Stimulated activated memory B cell treated with anti-CD40 and anti-IgM and Interleukin-4, amounts not matched to agents 10 μg/mL and 1 μg/mL and 100 μg/mL, for 72 hours (primary cell): ENCODE data around the gene NAE1.

Source experiments
- ATAC-seq: fragments of 150-1000 bp; cut with Tn5 transposase; 2 replicates; pipeline ENCODE4 v1.10.0; 2021
- H3K27ac Mint-ChIP-seq: one replicate; pipeline ENCODE4 v1.8.0; 2022; ENCODE audit warnings: mild to moderate bottlenecking, mixed read lengths
- H3K27me3 Mint-ChIP-seq: one replicate; pipeline ENCODE4 v1.8.0; 2022; ENCODE audit warnings: mixed read lengths
- H3K36me3 Mint-ChIP-seq: one replicate; pipeline ENCODE4 v1.8.0; 2022; ENCODE audit warnings: mixed read lengths
- H3K4me1 Mint-ChIP-seq: one replicate; pipeline ENCODE4 v1.8.0; 2022; ENCODE audit warnings: mixed read lengths
- H3K4me3 Mint-ChIP-seq: one replicate; pipeline ENCODE4 v1.8.0; 2022; ENCODE audit warnings: mild to moderate bottlenecking, moderate library complexity, mixed read lengths
- H3K9me3 Mint-ChIP-seq: one replicate; pipeline ENCODE4 v1.8.0; 2022; ENCODE audit warnings: mixed read lengths

NAE1 gene

DNA sequence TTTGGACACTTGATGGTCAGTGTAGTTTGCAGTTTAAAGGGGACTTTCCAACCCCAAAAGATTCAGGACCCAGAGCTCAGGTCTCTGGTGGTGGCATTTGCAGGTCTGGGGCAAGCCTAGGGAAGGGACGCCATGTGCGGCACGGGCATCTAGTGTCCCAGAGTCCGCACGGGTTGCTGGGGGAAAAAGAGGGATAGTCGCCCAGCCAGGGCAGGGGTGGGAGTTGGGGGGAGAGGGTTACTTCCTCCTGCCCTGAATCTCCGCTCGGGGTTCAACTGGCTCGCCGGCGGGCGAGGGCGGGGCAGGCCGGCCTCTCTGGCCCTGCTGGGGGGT, 13.2 kb upstream of the NAE1 start:
- no peak for ATAC-seq
- Mint-ChIP-seq H3K27me3 (peaks cover 58% of the 10 kb centered on the region), H3K4me1 (peaks cover 20% of the 10 kb centered on the region), H3K27ac (no peak overlapping the region), H3K4me3 (peak overlapping the region; percentile 61), H3K9me3 (no peaks in the 10 kb centered on the region), H3K36me3 (no peaks in the 10 kb centered on the region)

DNA sequence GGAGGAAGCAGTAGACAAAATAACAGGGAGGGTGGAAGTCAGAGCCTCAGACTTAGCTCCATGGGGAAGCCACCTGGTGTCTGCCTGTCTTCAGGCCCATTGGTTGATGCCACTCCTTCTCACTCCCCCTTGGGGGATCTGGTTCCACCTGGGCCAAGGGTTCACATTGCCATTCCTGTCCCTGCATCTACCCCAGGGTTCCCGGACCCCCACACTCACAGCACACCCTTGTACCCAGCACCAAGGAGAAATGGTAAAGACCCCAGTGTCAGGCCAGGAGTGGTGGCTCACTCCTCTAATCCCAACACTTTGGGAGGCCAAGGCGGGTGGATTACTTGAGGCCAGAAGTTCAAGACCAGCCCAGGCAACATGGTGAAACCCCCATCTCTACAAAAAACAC, 12.4 kb upstream of the NAE1 start:
- Mint-ChIP-seq H3K4me3 (no peak overlapping the region), H3K36me3 (no peaks in the 10 kb centered on the region), H3K4me1 (peaks cover 20% of the 10 kb centered on the region), H3K27me3 (peaks cover 50% of the 10 kb centered on the region), H3K27ac (no peak overlapping the region), H3K9me3 (no peaks in the 10 kb centered on the region)
- no peak for ATAC-seq

DNA sequence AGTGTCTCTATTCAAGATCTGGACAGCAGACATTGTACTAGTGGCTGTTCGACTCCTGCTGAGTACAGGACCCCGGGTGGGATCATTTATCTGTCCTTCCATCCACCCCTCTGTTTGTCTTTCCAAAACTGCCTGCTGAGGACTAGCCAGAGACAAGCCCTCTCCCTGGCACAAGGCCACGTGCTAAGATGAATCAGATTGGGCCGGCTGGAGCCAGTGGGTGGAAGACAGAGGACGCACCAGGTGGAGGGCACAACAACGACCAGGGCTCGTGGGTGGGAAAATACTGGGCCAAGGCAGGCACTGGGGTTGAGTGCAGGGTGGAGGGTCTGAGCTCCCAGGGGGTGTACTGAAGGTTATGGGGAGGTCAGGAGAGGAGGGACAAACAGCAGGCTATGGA, 12.0 kb upstream of the NAE1 start:
- Mint-ChIP-seq H3K9me3 (no peaks in the 10 kb centered on the region), H3K36me3 (no peaks in the 10 kb centered on the region), H3K27me3 (peaks cover 46% of the 10 kb centered on the region), H3K4me1 (peaks cover 20% of the 10 kb centered on the region), H3K27ac (no peak overlapping the region), H3K4me3 (no peak overlapping the region)
- no peak for ATAC-seq

- peaks cover 20% of the 10 kb centered on the region for H3K4me1 Mint-ChIP-seq
- no peak for ATAC-seq
- H3K27me3 Mint-ChIP-seq = peaks cover 40% of the 10 kb centered on the region
- no peaks in the 10 kb centered on the region for H3K9me3 Mint-ChIP-seq
- no peaks in the 10 kb centered on the region for H3K36me3 Mint-ChIP-seq
- no peak overlapping the region for H3K27ac Mint-ChIP-seq
- no peak overlapping the region for H3K4me3 Mint-ChIP-seq
Observed at GRCh38 chr16:66841366-66841765, 10.6 kb upstream of the NAE1 start.

- H3K27me3 Mint-ChIP-seq = peaks cover 35% of the 10 kb centered on the region
- H3K9me3 Mint-ChIP-seq = no peaks in the 10 kb centered on the region
- H3K27ac Mint-ChIP-seq = no peak overlapping the region
- H3K36me3 Mint-ChIP-seq = no peaks in the 10 kb centered on the region
- H3K4me1 Mint-ChIP-seq = peaks cover 17% of the 10 kb centered on the region
- no peak overlapping the region for H3K4me3 Mint-ChIP-seq
- ATAC-seq = no peak
Observed at GRCh38 chr16:66840883-66841282, 10.1 kb upstream of the NAE1 start.

- Mint-ChIP-seq H3K27ac (no peak overlapping the region), H3K36me3 (no peaks in the 10 kb centered on the region), H3K27me3 (no peaks in the 10 kb centered on the region), H3K4me1 (peaks cover 1% of the 10 kb centered on the region), H3K9me3 (no peaks in the 10 kb centered on the region), H3K4me3 (no peak overlapping the region)
- no peak for ATAC-seq
Observed at GRCh38 chr16:66834746-66835145, 4.0 kb upstream of the NAE1 start.

GRCh38 chr16:66832661-66833305, 2.0 kb upstream of the NAE1 start:
- Mint-ChIP-seq H3K27me3 (no peaks in the 10 kb centered on the region), H3K9me3 (no peaks in the 10 kb centered on the region), H3K36me3 (peaks cover 2% of the 10 kb centered on the region), H3K27ac (no peak overlapping the region), H3K4me3 (no peak overlapping the region), H3K4me1 (peaks cover 14% of the 10 kb centered on the region)
- no peak for ATAC-seq

GRCh38 chr16:66832190-66832589, 1.4 kb upstream of the NAE1 start:
- no peak overlapping the region for H3K4me3 Mint-ChIP-seq
- H3K27ac Mint-ChIP-seq = no peak overlapping the region
- no peaks in the 10 kb centered on the region for H3K9me3 Mint-ChIP-seq
- ATAC-seq = no peak
- no peaks in the 10 kb centered on the region for H3K27me3 Mint-ChIP-seq
- H3K4me1 Mint-ChIP-seq = peaks cover 14% of the 10 kb centered on the region
- H3K36me3 Mint-ChIP-seq = peaks cover 5% of the 10 kb centered on the region

- Mint-ChIP-seq H3K9me3 (no peaks in the 10 kb centered on the region), H3K27me3 (no peaks in the 10 kb centered on the region), H3K27ac (no peak overlapping the region), H3K4me1 (peaks cover 14% of the 10 kb centered on the region), H3K36me3 (peaks cover 64% of the 10 kb centered on the region), H3K4me3 (no peak overlapping the region)
- no peak for ATAC-seq
Observed at GRCh38 chr16:66824006-66824405, 6.8 kb downstream of the NAE1 start.

- ATAC-seq = no peak
- no peaks in the 10 kb centered on the region for H3K4me1 Mint-ChIP-seq
- no peaks in the 10 kb centered on the region for H3K9me3 Mint-ChIP-seq
- H3K27me3 Mint-ChIP-seq = no peaks in the 10 kb centered on the region
- peaks cover 66% of the 10 kb centered on the region for H3K36me3 Mint-ChIP-seq
- no peak overlapping the region for H3K4me3 Mint-ChIP-seq
- H3K27ac Mint-ChIP-seq = no peak overlapping the region
Observed at GRCh38 chr16:66814734-66815133, 16.0 kb downstream of the NAE1 start.

DNA sequence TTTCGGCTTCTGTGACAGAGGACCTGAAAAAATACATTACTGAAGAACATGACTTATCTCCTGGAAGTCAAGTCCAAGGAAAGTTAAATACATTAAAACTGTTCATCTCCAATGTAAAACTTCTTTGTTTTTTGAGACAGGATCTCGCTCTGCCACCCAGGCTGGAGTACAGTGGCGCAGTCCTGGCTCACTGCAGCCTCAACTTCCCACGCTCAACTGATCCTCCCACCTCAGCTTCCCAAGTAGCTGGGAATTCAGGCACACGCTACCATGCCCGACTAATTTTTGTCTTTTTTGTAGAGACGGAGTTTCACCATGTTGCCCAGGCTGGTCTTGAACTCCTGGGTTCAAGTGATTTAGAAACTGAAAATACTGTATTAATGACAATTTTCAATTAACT, 19.7 kb downstream of the NAE1 start:
- ATAC-seq = no peak
- no peaks in the 10 kb centered on the region for H3K4me1 Mint-ChIP-seq
- peaks cover 43% of the 10 kb centered on the region for H3K36me3 Mint-ChIP-seq
- no peak overlapping the region for H3K27ac Mint-ChIP-seq
- no peaks in the 10 kb centered on the region for H3K9me3 Mint-ChIP-seq
- no peaks in the 10 kb centered on the region for H3K27me3 Mint-ChIP-seq
- H3K4me3 Mint-ChIP-seq = no peak overlapping the region

DNA sequence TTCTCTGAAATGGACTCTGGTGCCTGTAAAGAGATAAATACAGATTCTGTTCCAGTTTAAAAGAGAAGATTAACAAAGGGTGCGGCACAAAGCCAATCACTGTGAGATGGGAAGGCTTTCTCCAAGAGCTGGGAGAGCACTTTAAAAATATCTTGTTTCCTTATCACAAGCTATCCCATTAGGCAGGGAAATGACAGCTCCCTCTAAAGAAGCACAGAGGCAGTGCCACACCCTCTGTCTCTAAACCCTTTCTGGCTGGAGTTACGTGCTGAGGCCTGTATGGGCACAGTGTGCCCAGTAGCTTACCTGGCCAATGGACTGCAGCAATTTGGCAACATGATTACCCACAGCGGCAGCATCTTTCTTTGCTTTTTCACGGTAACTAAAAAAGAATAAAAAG, 20.4 kb downstream of the NAE1 start:
- ATAC-seq = no peak
- Mint-ChIP-seq H3K27me3 (no peaks in the 10 kb centered on the region), H3K4me1 (no peaks in the 10 kb centered on the region), H3K36me3 (peaks cover 43% of the 10 kb centered on the region), H3K27ac (no peak overlapping the region), H3K4me3 (no peak overlapping the region), H3K9me3 (no peaks in the 10 kb centered on the region)

DNA sequence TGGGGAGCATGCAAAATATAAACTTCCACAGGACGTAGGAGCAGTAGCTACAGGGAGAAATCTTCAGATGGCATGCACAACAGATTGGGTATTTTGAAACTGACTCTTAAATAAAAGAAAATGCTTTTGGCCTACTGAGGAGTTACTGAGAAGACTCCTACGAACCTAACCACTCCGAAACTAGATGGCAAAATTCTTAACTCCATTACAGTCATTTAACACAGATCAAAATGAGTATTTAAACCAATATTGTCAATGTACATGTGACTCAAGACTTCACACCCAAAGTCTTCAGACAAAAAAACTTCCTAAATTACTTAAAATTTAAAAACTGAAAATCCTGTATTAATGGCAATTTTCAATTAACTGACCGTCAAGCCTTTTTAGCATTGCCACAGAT, 21.0 kb downstream of the NAE1 start:
- H3K27me3 Mint-ChIP-seq = no peaks in the 10 kb centered on the region
- H3K9me3 Mint-ChIP-seq = no peaks in the 10 kb centered on the region
- no peak overlapping the region for H3K4me3 Mint-ChIP-seq
- peaks cover 45% of the 10 kb centered on the region for H3K36me3 Mint-ChIP-seq
- H3K27ac Mint-ChIP-seq = no peak overlapping the region
- H3K4me1 Mint-ChIP-seq = no peaks in the 10 kb centered on the region
- no peak for ATAC-seq

- Mint-ChIP-seq H3K27me3 (no peaks in the 10 kb centered on the region), H3K4me1 (no peaks in the 10 kb centered on the region), H3K9me3 (no peaks in the 10 kb centered on the region), H3K27ac (no peak overlapping the region), H3K4me3 (no peak overlapping the region), H3K36me3 (peaks cover 32% of the 10 kb centered on the region)
- ATAC-seq = no peak
Observed at GRCh38 chr16:66802159-66802558, 28.6 kb downstream of the NAE1 start.

DNA sequence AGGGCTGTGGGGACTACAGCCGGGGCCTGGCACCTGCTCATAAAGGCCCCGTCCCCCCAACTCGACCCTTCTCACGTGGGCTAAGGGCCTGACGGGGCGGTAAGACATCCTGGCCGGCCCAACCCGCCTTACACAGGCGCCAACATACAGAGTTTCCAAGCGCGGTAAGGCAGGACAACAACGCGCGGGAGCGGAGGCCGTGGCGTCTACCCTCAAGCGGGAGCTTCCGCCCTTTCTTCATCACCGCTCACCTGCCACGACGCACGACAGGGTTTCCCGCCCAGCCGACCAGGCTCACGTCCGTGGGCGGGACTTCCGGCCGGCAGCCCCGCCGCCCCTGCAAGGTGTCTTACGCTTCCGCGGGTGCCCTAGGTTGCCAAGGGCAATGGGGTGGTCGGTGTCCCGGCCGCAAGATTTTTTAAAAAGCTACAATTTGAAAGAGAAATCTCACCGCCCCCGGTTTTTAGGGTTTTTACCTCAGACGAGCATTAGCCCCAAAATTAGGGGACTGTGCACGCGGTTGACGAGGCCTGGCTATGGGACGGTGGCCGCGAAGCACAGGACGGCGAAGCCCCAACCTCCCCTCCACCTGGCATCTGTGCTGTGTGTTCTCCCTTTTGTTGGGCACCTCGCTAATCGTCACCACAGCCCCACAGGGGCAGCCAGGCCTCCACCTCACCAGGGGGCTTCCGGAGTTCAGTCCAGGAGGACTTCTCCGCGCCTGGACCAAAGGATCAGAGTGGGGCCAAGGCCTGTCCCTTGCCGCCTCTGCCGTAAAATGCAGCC, 29.3 kb downstream of the NAE1 start, which contains the start of gene TERB1:
TERB1 (minus strand) TSS at position 265 of the 786 bp plus-strand sequence. CDS start 4,786 bp downstream, outside the sequence.
- Mint-ChIP-seq H3K27ac (no peak within 1 kb of the TSS), H3K27me3 (no peaks in the 10 kb centered on the region), H3K4me3 (no peak within 1 kb of the TSS), H3K4me1 (no peaks in the 10 kb centered on the region), H3K36me3 (peaks cover 32% of the 10 kb centered on the region), H3K9me3 (no peaks in the 10 kb centered on the region)
- ATAC-seq = no peak

DNA sequence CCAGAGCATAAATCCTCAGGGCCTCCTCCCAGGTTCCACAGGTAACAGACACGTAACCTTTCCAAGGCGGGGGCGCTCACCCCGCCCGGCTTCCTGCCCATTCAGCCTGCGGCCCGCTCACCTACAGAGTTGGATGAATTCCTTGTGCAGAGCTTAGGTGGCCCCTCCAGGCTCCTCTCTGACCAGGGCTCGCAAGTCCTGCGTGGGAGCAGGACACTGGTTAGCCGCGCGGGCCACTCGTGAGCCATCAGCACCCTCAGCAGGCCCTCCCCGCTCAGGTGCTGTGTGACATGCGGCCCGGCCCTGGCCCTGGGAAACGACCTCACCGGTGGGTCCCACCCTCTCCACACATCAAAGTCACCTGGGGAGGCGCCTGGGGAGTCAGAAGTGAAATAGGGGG, 29.9 kb downstream of the NAE1 start:
- peaks cover 32% of the 10 kb centered on the region for H3K36me3 Mint-ChIP-seq
- no peak overlapping the region for H3K27ac Mint-ChIP-seq
- no peaks in the 10 kb centered on the region for H3K4me1 Mint-ChIP-seq
- H3K9me3 Mint-ChIP-seq = no peaks in the 10 kb centered on the region
- no peak overlapping the region for H3K4me3 Mint-ChIP-seq
- H3K27me3 Mint-ChIP-seq = no peaks in the 10 kb centered on the region
- ATAC-seq = no peak
